OCI-LY3 (cell line): Measurements from ENCODE around the gene CSPG5.

Experiments
- H2AFZ ChIP-seq: fragments of 200-600, 300-600 bp; shearing (Covaris generic); 2 replicates; pipeline ENCODE4 v1.6.0; 2014; ENCODE audit warnings: antibody characterized with exemption, low read depth, low read length
- H3K27ac ChIP-seq: fragments of 200-600, 300-600 bp; sonication (generic); 2 replicates; pipeline ENCODE4 v1.5.1; 2014; ENCODE audit warnings: mild to moderate bottlenecking, low read length, moderate library complexity, mixed read lengths
- H3K27me3 ChIP-seq: fragments of 200-600, 300-600 bp; sonication (generic); 2 replicates; pipeline ENCODE4 v1.6.1; 2014; ENCODE audit warnings: low read depth, low read length, mixed read lengths
- H3K36me3 ChIP-seq: fragments of 200-600, 300-600 bp; sonication (generic); replicated peaks from 2 replicates; pipeline ENCODE3; 2014; ENCODE audit warnings: low read depth, low read length, mixed read lengths
- H3K4me1 ChIP-seq: fragments of 300-600, 200-600 bp; sonication (generic); 2 replicates; pipeline ENCODE4 v1.6.1; 2014; ENCODE audit warnings: low read length, mixed read lengths
- H3K4me2 ChIP-seq: fragments of 200-600, 300-600 bp; sonication (generic); 2 replicates; pipeline ENCODE4 v1.6.1; 2014; ENCODE audit warnings: low read length, mixed read lengths
- H3K4me3 ChIP-seq: fragments of 300-600, 200-600 bp; sonication (generic); 2 replicates; pipeline ENCODE4 v1.5.1; 2014; ENCODE audit warnings: antibody characterized with exemption, mild to moderate bottlenecking, low read length, moderate library complexity
- H3K79me2 ChIP-seq: fragments of 300-600, 200-600 bp; shearing (Covaris generic); 2 replicates; pipeline ENCODE4 v1.6.1; 2014; ENCODE audit warnings: mild to moderate bottlenecking, low read length, mixed read lengths
- H3K9ac ChIP-seq: fragments of 300-600, 200-600 bp; shearing (Covaris generic); 2 replicates; pipeline ENCODE4 v1.6.0; 2014; ENCODE audit warnings: mild to moderate bottlenecking, low read length, moderate library complexity
- H3K9me3 ChIP-seq: fragments of 200-600, 300-600 bp; shearing (Covaris generic); 2 replicates; pipeline ENCODE4 v1.6.1; 2014; ENCODE audit warnings: low read length, mixed read lengths; ENCODE audit not compliant: insufficient read depth
- H4K20me1 ChIP-seq: fragments of 200-600, 300-600 bp; sonication (generic); 2 replicates; pipeline ENCODE4 v1.6.1; 2016; ENCODE audit warnings: low read length, mixed read lengths; ENCODE audit not compliant: insufficient read depth
- EZH2phosphoT487 ChIP-seq: fragments of 200-600 bp; shearing (Covaris generic); IDR thresholded peaks from 2 replicates; pipeline ENCODE4 v1.6.1; 2018; ENCODE audit warnings: antibody characterized with exemption, mixed run types, low read depth
- TF ChIP-seq, protein P1 (sequence below): fragments of 200-600, 300-600 bp; sonication (generic); IDR thresholded peaks from 2 replicates; pipeline ENCODE4 v1.5.1; 2014; ENCODE audit warnings: antibody characterized with exemption, low read length, low read depth

The CSPG5 gene, protein sequence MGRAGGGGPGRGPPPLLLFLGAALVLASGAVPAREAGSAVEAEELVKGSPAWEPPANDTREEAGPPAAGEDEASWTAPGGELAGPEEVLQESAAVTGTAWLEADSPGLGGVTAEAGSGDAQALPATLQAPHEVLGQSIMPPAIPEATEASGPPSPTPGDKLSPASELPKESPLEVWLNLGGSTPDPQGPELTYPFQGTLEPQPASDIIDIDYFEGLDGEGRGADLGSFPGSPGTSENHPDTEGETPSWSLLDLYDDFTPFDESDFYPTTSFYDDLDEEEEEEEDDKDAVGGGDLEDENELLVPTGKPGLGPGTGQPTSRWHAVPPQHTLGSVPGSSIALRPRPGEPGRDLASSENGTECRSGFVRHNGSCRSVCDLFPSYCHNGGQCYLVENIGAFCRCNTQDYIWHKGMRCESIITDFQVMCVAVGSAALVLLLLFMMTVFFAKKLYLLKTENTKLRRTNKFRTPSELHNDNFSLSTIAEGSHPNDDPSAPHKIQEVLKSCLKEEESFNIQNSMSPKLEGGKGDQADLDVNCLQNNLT

DNA sequence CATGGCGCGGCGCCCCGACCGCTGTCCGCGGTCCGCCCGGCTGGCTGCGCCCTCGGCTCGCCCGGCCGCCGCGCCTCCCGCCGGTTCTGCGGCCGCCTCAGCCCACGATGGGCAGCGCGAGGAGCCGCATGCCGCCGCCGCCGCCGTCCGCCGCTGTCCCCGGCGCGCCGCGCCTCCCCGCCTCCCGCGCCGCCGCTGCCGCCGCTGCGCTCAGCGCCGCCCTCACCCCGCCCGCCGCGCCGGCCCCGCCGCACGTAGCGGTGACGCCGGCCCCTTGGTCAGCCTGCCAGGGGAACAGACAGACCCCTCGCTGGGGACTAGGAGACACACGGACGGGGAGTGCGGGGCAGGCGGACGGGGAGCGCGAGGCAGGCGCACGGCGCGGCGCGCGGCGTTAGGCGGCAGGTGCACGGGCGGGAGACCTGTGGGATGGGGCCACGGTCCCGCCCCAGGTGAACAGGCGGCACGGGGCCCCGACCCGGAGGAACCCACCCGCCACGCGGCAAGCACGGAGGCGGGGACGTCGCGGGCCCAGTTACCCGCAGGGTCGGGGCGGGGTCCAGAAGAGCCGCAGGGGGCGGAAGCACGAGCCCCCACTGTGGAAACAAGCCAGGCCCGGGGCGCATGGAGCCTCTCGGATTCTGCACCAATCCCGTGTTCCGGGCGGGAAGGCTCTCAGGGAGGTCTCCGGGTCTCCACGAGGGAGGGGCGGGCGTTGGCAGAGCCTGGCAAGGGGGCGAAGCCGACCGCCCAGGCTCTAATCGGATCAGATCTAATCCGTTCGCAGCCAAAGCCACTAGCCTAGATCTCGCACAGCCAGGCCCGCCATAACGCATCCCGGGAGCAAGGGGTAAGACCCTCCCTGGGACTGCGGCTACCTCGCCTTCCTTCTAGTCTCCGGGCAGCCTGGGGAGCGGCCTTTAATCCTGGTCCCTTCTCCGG lies at the start of gene CSPG5:
CSPG5 (minus strand) TSS at position 175 of the 942 bp plus-strand sequence; CDS start at position 3, 172 bp downstream.
- H4K20me1 ChIP-seq = no peaks in the 10 kb centered on the region; the same call in 1 of the 2 replicates
- no peak within 1 kb of the TSS for H3K4me2 ChIP-seq
- H3K27me3 ChIP-seq = no peaks in the 10 kb centered on the region
- H3K4me1 ChIP-seq = no peaks in the 10 kb centered on the region
- no peaks in the 10 kb centered on the region for H3K9me3 ChIP-seq
- no peak within 1 kb of the TSS for H2AFZ ChIP-seq
- no peak within 1 kb of the TSS for H3K27ac ChIP-seq
- H3K36me3 ChIP-seq = peaks cover 6% of the 10 kb centered on the region
- no peak for TF ChIP-seq EZH2phosphoT487
- no peak within 1 kb of the TSS for H3K9ac ChIP-seq
- H3K79me2 ChIP-seq = no peaks in the 10 kb centered on the region
- H3K4me3 ChIP-seq = no peak within 1 kb of the TSS

DNA sequence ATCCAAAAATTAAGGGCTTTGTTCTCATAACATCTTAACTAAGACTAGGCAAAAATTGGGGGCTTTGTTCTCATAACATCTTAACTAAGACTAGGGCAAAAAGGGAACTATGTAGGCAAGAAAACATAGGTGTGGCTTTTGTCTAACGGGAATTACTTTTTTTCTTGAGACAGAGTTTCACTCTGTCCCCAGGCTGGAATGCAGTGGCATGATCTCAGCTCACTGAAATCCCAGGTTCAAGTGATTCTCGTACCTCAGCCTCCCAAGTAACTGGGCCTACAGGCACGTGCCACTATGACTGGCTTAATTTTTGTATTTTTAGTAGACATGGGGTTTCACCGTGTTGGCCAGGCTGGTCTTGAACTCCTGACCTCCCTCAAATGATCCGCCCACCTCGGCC lies 49.8 kb upstream of the CSPG5 start:
- H3K9me3 ChIP-seq = no peaks in the 10 kb centered on the region

DNA sequence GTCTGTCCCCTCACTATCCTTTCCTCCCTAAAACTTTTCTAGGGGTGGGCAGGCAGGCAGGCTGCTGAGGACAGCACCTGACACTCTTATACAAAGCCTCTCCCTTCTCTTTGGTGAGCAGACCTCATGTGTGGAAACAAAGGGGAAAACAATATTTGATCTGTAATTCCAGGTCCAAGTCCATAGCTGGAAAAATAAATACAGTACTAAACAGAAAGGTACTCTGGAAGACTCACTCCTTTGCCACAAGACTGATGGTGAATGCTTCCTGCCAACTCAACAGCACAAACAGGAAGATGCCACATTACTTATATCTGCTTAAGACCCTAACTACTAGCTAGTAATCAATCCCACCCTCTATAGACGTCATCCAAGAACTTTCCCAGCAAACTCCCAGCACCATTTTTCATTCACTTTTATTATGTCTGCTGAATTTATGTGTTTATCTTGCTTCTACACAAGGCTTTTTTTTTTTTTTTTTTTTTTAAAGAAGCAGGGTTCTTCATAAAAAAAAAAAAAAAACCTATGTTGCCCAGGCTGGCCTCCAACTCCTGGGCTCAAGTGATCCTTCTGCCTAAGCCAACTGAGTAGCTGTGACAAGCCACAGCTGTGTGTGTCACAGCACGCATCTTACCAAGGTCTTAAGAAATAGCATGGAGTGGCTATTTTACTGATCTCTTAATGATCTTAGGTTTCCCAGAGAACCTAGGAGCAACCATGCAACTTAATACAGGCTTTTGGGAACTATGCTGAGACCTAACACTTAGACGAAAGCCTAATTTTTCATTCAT lies 44.2 kb upstream of the CSPG5 start:
- H3K79me2 ChIP-seq = 0 out of 2 replicates have a peak, but pooled peaks cover 3% of the 10 kb centered on the region
- H2AFZ ChIP-seq = no peak overlapping the region
- H3K27ac ChIP-seq = no peak overlapping the region
- H3K4me1 ChIP-seq = no peaks in the 10 kb centered on the region
- TF ChIP-seq, protein P1, sequence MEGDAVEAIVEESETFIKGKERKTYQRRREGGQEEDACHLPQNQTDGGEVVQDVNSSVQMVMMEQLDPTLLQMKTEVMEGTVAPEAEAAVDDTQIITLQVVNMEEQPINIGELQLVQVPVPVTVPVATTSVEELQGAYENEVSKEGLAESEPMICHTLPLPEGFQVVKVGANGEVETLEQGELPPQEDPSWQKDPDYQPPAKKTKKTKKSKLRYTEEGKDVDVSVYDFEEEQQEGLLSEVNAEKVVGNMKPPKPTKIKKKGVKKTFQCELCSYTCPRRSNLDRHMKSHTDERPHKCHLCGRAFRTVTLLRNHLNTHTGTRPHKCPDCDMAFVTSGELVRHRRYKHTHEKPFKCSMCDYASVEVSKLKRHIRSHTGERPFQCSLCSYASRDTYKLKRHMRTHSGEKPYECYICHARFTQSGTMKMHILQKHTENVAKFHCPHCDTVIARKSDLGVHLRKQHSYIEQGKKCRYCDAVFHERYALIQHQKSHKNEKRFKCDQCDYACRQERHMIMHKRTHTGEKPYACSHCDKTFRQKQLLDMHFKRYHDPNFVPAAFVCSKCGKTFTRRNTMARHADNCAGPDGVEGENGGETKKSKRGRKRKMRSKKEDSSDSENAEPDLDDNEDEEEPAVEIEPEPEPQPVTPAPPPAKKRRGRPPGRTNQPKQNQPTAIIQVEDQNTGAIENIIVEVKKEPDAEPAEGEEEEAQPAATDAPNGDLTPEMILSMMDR = no peak
- no peak for TF ChIP-seq EZH2phosphoT487
- peaks cover 64% of the 10 kb centered on the region for H3K36me3 ChIP-seq
- no peaks in the 10 kb centered on the region for H4K20me1 ChIP-seq
- no peaks in the 10 kb centered on the region for H3K9me3 ChIP-seq
- H3K4me3 ChIP-seq = no peak overlapping the region
- no peak overlapping the region for H3K9ac ChIP-seq
- no peaks in the 10 kb centered on the region for H3K27me3 ChIP-seq
- H3K4me2 ChIP-seq = no peak overlapping the region

More for the DNA sequence above, 49.8 kb upstream of the CSPG5 start:
- no peaks in the 10 kb centered on the region for H3K27me3 ChIP-seq
- H2AFZ ChIP-seq = no peak overlapping the region
- H3K4me1 ChIP-seq = no peaks in the 10 kb centered on the region
- no peak overlapping the region for H3K4me3 ChIP-seq
- H3K27ac ChIP-seq = no peak overlapping the region
- H3K9ac ChIP-seq = no peak overlapping the region
- H4K20me1 ChIP-seq = no peaks in the 10 kb centered on the region
- H3K36me3 ChIP-seq = peaks cover 65% of the 10 kb centered on the region
- no peak for TF ChIP-seq EZH2phosphoT487
- H3K79me2 ChIP-seq = no peaks in the 10 kb centered on the region
- H3K4me2 ChIP-seq = no peak overlapping the region

DNA sequence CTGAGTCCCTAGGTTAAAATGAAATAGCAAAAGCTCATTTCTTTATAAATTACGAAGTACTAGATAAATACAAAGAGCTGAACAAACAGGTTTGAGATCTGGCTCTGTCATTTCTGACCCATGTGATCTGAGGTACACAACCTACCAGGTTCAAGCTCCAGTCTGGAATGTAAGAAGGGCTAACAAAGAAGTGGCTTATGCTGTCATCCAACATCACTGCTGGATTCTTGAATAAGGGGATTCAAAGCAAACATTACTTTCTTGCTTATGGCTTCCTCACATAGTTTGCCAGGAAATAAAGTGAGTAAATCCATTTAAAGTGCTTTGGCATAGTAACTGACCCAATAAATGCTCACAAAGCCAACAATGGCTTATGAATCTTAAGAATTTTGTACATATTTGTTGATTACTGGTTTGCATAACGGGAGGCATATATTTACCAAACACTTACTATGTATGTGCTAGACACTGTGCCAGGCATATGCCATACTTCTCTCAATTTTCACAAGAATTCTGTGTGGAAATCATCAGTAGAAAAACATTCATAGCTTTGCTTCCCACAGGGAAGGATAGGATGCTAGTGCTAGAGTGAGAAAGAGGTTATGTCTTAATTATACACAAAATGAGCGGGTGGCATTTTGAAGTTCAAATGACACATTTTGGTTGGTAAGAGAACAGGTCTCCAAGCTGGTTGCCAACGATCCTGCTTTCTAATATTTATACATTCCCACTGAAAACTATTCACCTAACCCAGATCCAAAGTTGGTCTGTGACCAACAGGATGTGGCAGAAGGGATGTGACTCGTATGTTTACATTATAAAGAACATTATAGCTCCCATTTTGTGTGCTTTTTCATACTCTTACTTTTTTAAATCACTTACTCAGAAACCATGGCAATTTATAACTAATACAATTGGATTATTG lies 38.7 kb upstream of the CSPG5 start:
- H4K20me1 ChIP-seq = no peaks in the 10 kb centered on the region; the same call in 1 of the 2 replicates
- peaks cover 3% of the 10 kb centered on the region; the same call in 1 of the 2 replicates for H3K4me1 ChIP-seq
- no peak overlapping the region for H3K4me2 ChIP-seq
- TF ChIP-seq, protein P1 = no peak
- no peak for TF ChIP-seq EZH2phosphoT487
- no peak overlapping the region for H3K9ac ChIP-seq
- no peaks in the 10 kb centered on the region for H3K27me3 ChIP-seq
- H2AFZ ChIP-seq = no peak overlapping the region
- H3K36me3 ChIP-seq = peaks cover 67% of the 10 kb centered on the region
- H3K27ac ChIP-seq = no peak overlapping the region
- H3K9me3 ChIP-seq = no peaks in the 10 kb centered on the region
- H3K79me2 ChIP-seq = 0 out of 2 replicates have a peak, but pooled peaks cover 5% of the 10 kb centered on the region
- H3K4me3 ChIP-seq = no peak overlapping the region
